Measurements from ENCODE around the gene MON1B.

- TF ChIP-seq ZFP3 (CRISPR knock-in tag; IDR thresholded peaks at IDR 0.05) (no peak), ZNF8 (CRISPR knock-in tag; IDR thresholded peaks at IDR 0.05) (no peak), PPARA (CRISPR knock-in tag; IDR thresholded peaks at IDR 0.05; ENCODE audit: borderline replicate concordance) (no peak), TOX (CRISPR knock-in tag; IDR thresholded peaks at IDR 0.05; ENCODE audit: borderline replicate concordance) (no peak), CREB5 (CRISPR knock-in tag; IDR thresholded peaks at IDR 0.05; ENCODE audit: low read depth) (no peak), PATZ1 (CRISPR knock-in tag; IDR thresholded peaks at IDR 0.05; ENCODE audit: borderline replicate concordance) (no peak), ARNTL (CRISPR knock-in tag; IDR thresholded peaks at IDR 0.05; ENCODE audit: borderline replicate concordance, low read depth) (no peak), GLIS3 (CRISPR knock-in tag; IDR thresholded peaks at IDR 0.05) (no peak), SNAI2 (CRISPR knock-in tag; IDR thresholded peaks at IDR 0.05) (no peak), ISL1 (CRISPR knock-in tag; IDR thresholded peaks at IDR 0.05) (no peak)
These were observed 43.6 kb downstream of the MON1B start for GRCh38 chr16:77234611-77235010.

All from SK-N-SH treated with all-trans-retinoic acid at 6 μM for 48 hours (cell line).